GM23338 (cell line): ENCODE data around the gene CTSG. TPM values are rescaled to one million over a fixed set of nuclear protein-coding genes. Genes with fewer than 3 reads are reported as not detected.

Experiments
- ATAC-seq: fragments of 200-7000 bp; cut with Tn5 transposase; 3 replicates; pipeline ENCODE4 v1.9.1; 2020
- DNase-seq: peaks from one replicate; pipeline ENCODE4 v3.0.0-alpha.2; 2015; ENCODE audit warnings: low spot score
- H2AFZ ChIP-seq: fragments of 200-600 bp; sonication (generic); 2 replicates; pipeline ENCODE4 v1.8.0; 2016; ENCODE audit warnings: antibody characterized with exemption, mild to moderate bottlenecking, moderate library complexity
- H3F3A ChIP-seq: fragments of 200-600 bp; sonication (generic); replicated peaks from 2 replicates; pipeline ENCODE4 v1.8.0; 2017; ENCODE audit warnings: antibody characterized with exemption, mixed run types, low read depth
- H3K27ac ChIP-seq: fragments of 200-600 bp; sonication (generic); 2 replicates; pipeline ENCODE4 v1.6.1; 2016; ENCODE audit warnings: low read depth
- H3K27me3 ChIP-seq: fragments of 200-600 bp; sonication (generic); 2 replicates; pipeline ENCODE4 v1.8.0; 2016; ENCODE audit warnings: mild to moderate bottlenecking, mixed run types, moderate library complexity; ENCODE audit not compliant: insufficient read depth
- H3K36me3 ChIP-seq: fragments of 200-600 bp; sonication (generic); 2 replicates; pipeline ENCODE4 v1.8.0; 2016; ENCODE audit warnings: mild to moderate bottlenecking; ENCODE audit not compliant: insufficient read depth
- H3K4me1 ChIP-seq: fragments of 200-600 bp; sonication (generic); 2 replicates; pipeline ENCODE4 v1.8.0; 2016; ENCODE audit warnings: mild to moderate bottlenecking, moderate library complexity; ENCODE audit not compliant: insufficient read depth
- H3K4me2 ChIP-seq: fragments of 200-600 bp; sonication (generic); 2 replicates; pipeline ENCODE4 v1.7.1; 2017; ENCODE audit warnings: mixed run types
- H3K4me3 ChIP-seq: fragments of 200-600 bp; sonication (generic); 2 replicates; pipeline ENCODE4 v1.6.1; 2016; ENCODE audit warnings: mixed run types
- H3K79me2 ChIP-seq: fragments of 200-600 bp; sonication (generic); replicated peaks from 2 replicates; pipeline ENCODE4 v1.8.0; 2017; ENCODE audit warnings: mild to moderate bottlenecking; ENCODE audit not compliant: insufficient read depth
- H3K9me2 ChIP-seq: fragments of 200-600 bp; sonication (generic); 2 replicates; pipeline ENCODE4 v1.8.0; 2017; ENCODE audit not compliant: insufficient read depth
- H4K20me1 ChIP-seq: fragments of 200-600 bp; sonication (generic); replicated peaks from 2 replicates; pipeline ENCODE4 v1.8.0; 2017; ENCODE audit warnings: mild to moderate bottlenecking; ENCODE audit not compliant: insufficient read depth
- H3K27ac Mint-ChIP-seq: 2 replicates; pipeline ENCODE4 v1.8.0; 2020; ENCODE audit warnings: inconsistent platforms, mild to moderate bottlenecking, moderate library complexity, mixed read lengths
- H3K27me3 Mint-ChIP-seq: 3 replicates; pipeline ENCODE4 v1.8.0; 2022; ENCODE audit warnings: low read depth, mild to moderate bottlenecking, moderate library complexity, mixed read lengths, inconsistent platforms; ENCODE audit not compliant: insufficient read depth, poor library complexity
- H3K36me3 Mint-ChIP-seq: 3 replicates; pipeline ENCODE4 v1.8.0; 2021; ENCODE audit warnings: low read depth, mild to moderate bottlenecking, inconsistent platforms, moderate library complexity, mixed read lengths
- H3K4me1 Mint-ChIP-seq: 3 replicates; pipeline ENCODE4 v1.8.0; 2020; ENCODE audit warnings: mild to moderate bottlenecking, inconsistent platforms, mixed read lengths
- H3K4me3 Mint-ChIP-seq: 3 replicates; pipeline ENCODE4 v1.8.0; 2021; ENCODE audit warnings: moderate library complexity, mild to moderate bottlenecking, inconsistent platforms, mixed read lengths
- H3K9me3 Mint-ChIP-seq: 3 replicates; pipeline ENCODE4 v1.8.0; 2020; ENCODE audit warnings: moderate library complexity, mild to moderate bottlenecking, inconsistent platforms, mixed read lengths
- CREB1 ChIP-seq: fragments of 250-450 bp; sonication (Bioruptor Pico); IDR thresholded peaks from 2 replicates; pipeline ENCODE4 v1.5.0; 2020; ENCODE audit warnings: low read depth, mild to moderate bottlenecking, moderate library complexity
- EZH2 ChIP-seq: fragments of 200-600 bp; sonication (generic); IDR thresholded peaks from one replicate; pipeline ENCODE4 v1.8.0; 2017; ENCODE audit warnings: antibody characterized with exemption, mild to moderate bottlenecking, low read depth; ENCODE audit not compliant: unreplicated experiment
- JUNB ChIP-seq: IDR thresholded peaks from one replicate; pipeline ENCODE4 v1.6.1; 2016; ENCODE audit warnings: antibody characterized with exemption; ENCODE audit not compliant: unreplicated experiment
- NANOG ChIP-seq: IDR thresholded peaks from 2 replicates; pipeline ENCODE4 v1.6.1; 2016; ENCODE audit warnings: antibody characterized with exemption, borderline replicate concordance
- POLR2AphosphoS5 ChIP-seq: IDR thresholded peaks from 2 replicates; pipeline ENCODE4 v1.6.1; 2016; ENCODE audit warnings: antibody characterized with exemption, low read depth
- ZNF114 ChIP-seq: fragments of 250-450 bp; sonication (Bioruptor Pico); IDR thresholded peaks from 2 replicates; pipeline ENCODE4 v1.5.0; 2020; ENCODE audit warnings: mild to moderate bottlenecking, moderate library complexity
- ZNF331 ChIP-seq: fragments of 250-450 bp; sonication (Bioruptor Pico); IDR thresholded peaks from 2 replicates; pipeline ENCODE4 v1.5.0; 2020; ENCODE audit warnings: low read depth, mild to moderate bottlenecking, moderate library complexity
- polyA plus RNA-seq: library from polyadenylated mRNA; unstranded; fragments of >200 nt; fragmentation: Nextera tagmentation; extraction: Ambion mirVana; gene quantifications from 2 replicates; pipeline ENCODE4 v1.2.1, GENCODE V29; 2016
- total RNA-seq: library from RNA; depleted of rRNA; stranded (reverse); fragments of >200 nt; shearing (Covaris generic); gene quantifications from 2 replicates; pipeline ENCODE4 v1.2.3, GENCODE V29; 2014
- TF ChIP-seq, protein P1 (sequence below): IDR thresholded peaks from one replicate; pipeline ENCODE4 v1.6.1; 2018; ENCODE audit warnings: antibody characterized with exemption; ENCODE audit not compliant: unreplicated experiment
- TF ChIP-seq, protein P2 (sequence below): fragments of 250-450 bp; sonication (Bioruptor Pico); IDR thresholded peaks from 2 replicates; pipeline ENCODE4 v1.5.0; 2020; ENCODE audit warnings: mild to moderate bottlenecking, moderate library complexity
- TF ChIP-seq, protein P3 (sequence below), 2 experiments: fragments of 200-600 bp in 1 of 2; sonication (generic) in 1 of 2; conservative IDR thresholded peaks; 2 replicates each; pipeline versions ENCODE4 v1.5.1 to v1.6.1; 2016 to 2017; ENCODE audit warnings: antibody characterized with exemption in 2 of 2, low read depth in 2 of 2, mild to moderate bottlenecking in 2 of 2, moderate library complexity in 1 of 2
- TF ChIP-seq, protein P4 (sequence below): IDR thresholded peaks from 2 replicates; pipeline ENCODE4 v1.6.1; 2016; ENCODE audit warnings: antibody characterized with exemption

Gene CTSG
- total and polyA plus RNA-seq, 2 experiments from 2014 or later: not detected

DNA sequence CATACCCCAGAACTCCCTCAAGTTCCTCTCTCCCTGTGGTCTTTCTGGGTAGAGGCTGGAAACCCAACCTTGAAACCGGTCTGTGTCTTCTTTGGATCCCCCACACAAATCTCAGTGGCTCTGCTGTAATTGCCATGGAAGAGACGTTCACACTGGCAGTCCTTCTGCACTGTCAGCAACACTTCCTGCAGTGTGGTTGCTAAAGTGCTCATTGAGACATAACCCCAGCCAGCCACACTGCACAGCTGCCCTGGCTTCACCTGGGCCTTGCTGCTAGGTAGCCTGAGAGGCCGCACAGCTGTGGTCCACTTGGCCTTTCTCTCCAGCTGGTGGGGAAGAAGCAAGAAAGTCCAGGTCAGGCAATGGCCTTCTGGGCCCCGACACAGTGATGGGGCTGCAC is 31.0 kb upstream of the CTSG start:
- H3K4me2 ChIP-seq: no peak overlapping the region
- H3K4me1 ChIP-seq: no peaks in the 10 kb centered on the region
- no peaks in the 10 kb centered on the region for H4K20me1 ChIP-seq
- no peak for ATAC-seq
- no peaks in the 10 kb centered on the region; the same call in 1 of the 3 replicates for H3K9me3 Mint-ChIP-seq
- H3K9me2 ChIP-seq: peaks cover 5% of the 10 kb centered on the region; the same call in 1 of the 2 replicates
- H3K27ac ChIP-seq: no peak overlapping the region
- TF ChIP-seq, protein P1, sequence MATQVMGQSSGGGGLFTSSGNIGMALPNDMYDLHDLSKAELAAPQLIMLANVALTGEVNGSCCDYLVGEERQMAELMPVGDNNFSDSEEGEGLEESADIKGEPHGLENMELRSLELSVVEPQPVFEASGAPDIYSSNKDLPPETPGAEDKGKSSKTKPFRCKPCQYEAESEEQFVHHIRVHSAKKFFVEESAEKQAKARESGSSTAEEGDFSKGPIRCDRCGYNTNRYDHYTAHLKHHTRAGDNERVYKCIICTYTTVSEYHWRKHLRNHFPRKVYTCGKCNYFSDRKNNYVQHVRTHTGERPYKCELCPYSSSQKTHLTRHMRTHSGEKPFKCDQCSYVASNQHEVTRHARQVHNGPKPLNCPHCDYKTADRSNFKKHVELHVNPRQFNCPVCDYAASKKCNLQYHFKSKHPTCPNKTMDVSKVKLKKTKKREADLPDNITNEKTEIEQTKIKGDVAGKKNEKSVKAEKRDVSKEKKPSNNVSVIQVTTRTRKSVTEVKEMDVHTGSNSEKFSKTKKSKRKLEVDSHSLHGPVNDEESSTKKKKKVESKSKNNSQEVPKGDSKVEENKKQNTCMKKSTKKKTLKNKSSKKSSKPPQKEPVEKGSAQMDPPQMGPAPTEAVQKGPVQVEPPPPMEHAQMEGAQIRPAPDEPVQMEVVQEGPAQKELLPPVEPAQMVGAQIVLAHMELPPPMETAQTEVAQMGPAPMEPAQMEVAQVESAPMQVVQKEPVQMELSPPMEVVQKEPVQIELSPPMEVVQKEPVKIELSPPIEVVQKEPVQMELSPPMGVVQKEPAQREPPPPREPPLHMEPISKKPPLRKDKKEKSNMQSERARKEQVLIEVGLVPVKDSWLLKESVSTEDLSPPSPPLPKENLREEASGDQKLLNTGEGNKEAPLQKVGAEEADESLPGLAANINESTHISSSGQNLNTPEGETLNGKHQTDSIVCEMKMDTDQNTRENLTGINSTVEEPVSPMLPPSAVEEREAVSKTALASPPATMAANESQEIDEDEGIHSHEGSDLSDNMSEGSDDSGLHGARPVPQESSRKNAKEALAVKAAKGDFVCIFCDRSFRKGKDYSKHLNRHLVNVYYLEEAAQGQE: no peak
- TF ChIP-seq, protein P2, sequence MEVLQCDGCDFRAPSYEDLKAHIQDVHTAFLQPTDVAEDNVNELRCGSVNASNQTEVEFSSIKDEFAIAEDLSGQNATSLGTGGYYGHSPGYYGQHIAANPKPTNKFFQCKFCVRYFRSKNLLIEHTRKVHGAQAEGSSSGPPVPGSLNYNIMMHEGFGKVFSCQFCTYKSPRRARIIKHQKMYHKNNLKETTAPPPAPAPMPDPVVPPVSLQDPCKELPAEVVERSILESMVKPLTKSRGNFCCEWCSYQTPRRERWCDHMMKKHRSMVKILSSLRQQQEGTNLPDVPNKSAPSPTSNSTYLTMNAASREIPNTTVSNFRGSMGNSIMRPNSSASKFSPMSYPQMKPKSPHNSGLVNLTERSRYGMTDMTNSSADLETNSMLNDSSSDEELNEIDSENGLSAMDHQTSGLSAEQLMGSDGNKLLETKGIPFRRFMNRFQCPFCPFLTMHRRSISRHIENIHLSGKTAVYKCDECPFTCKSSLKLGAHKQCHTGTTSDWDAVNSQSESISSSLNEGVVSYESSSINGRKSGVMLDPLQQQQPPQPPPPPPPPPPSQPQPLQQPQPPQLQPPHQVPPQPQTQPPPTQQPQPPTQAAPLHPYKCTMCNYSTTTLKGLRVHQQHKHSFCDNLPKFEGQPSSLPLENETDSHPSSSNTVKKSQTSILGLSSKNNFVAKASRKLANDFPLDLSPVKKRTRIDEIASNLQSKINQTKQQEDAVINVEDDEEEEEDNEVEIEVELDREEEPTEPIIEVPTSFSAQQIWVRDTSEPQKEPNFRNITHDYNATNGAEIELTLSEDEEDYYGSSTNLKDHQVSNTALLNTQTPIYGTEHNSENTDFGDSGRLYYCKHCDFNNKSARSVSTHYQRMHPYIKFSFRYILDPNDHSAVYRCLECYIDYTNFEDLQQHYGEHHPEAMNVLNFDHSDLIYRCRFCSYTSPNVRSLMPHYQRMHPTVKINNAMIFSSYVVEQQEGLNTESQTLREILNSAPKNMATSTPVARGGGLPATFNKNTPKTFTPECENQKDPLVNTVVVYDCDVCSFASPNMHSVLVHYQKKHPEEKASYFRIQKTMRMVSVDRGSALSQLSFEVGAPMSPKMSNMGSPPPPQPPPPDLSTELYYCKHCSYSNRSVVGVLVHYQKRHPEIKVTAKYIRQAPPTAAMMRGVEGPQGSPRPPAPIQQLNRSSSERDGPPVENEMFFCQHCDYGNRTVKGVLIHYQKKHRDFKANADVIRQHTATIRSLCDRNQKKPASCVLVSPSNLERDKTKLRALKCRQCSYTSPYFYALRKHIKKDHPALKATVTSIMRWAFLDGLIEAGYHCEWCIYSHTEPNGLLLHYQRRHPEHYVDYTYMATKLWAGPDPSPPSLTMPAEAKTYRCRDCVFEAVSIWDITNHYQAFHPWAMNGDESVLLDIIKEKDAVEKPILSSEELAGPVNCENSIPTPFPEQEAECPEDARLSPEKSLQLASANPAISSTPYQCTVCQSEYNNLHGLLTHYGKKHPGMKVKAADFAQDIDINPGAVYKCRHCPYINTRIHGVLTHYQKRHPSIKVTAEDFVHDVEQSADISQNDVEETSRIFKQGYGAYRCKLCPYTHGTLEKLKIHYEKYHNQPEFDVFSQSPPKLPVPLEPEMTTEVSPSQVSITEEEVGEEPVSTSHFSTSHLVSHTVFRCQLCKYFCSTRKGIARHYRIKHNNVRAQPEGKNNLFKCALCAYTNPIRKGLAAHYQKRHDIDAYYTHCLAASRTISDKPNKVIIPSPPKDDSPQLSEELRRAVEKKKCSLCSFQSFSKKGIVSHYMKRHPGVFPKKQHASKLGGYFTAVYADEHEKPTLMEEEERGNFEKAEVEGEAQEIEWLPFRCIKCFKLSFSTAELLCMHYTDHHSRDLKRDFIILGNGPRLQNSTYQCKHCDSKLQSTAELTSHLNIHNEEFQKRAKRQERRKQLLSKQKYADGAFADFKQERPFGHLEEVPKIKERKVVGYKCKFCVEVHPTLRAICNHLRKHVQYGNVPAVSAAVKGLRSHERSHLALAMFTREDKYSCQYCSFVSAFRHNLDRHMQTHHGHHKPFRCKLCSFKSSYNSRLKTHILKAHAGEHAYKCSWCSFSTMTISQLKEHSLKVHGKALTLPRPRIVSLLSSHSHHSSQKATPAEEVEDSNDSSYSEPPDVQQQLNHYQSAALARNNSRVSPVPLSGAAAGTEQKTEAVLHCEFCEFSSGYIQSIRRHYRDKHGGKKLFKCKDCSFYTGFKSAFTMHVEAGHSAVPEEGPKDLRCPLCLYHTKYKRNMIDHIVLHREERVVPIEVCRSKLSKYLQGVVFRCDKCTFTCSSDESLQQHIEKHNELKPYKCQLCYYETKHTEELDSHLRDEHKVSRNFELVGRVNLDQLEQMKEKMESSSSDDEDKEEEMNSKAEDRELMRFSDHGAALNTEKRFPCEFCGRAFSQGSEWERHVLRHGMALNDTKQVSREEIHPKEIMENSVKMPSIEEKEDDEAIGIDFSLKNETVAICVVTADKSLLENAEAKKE (CRISPR knock-in tag): no peak
- TF ChIP-seq NANOG (no peak), ZNF114 (CRISPR knock-in tag) (no peak), EZH2 (no peak), CREB1 (CRISPR knock-in tag) (no peak), POLR2AphosphoS5 (no peak), JUNB (no peak), ZNF331 (no peak)
- TF ChIP-seq, protein P3, sequence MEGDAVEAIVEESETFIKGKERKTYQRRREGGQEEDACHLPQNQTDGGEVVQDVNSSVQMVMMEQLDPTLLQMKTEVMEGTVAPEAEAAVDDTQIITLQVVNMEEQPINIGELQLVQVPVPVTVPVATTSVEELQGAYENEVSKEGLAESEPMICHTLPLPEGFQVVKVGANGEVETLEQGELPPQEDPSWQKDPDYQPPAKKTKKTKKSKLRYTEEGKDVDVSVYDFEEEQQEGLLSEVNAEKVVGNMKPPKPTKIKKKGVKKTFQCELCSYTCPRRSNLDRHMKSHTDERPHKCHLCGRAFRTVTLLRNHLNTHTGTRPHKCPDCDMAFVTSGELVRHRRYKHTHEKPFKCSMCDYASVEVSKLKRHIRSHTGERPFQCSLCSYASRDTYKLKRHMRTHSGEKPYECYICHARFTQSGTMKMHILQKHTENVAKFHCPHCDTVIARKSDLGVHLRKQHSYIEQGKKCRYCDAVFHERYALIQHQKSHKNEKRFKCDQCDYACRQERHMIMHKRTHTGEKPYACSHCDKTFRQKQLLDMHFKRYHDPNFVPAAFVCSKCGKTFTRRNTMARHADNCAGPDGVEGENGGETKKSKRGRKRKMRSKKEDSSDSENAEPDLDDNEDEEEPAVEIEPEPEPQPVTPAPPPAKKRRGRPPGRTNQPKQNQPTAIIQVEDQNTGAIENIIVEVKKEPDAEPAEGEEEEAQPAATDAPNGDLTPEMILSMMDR (conservative IDR thresholded peaks at IDR 0.05; ENCODE audit: low read depth in 2 of 2): no peak
- TF ChIP-seq, protein P4, sequence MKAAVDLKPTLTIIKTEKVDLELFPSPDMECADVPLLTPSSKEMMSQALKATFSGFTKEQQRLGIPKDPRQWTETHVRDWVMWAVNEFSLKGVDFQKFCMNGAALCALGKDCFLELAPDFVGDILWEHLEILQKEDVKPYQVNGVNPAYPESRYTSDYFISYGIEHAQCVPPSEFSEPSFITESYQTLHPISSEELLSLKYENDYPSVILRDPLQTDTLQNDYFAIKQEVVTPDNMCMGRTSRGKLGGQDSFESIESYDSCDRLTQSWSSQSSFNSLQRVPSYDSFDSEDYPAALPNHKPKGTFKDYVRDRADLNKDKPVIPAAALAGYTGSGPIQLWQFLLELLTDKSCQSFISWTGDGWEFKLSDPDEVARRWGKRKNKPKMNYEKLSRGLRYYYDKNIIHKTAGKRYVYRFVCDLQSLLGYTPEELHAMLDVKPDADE: no peak
- H3K4me3 Mint-ChIP-seq: no peak overlapping the region
- H3K79me2 ChIP-seq: no peaks in the 10 kb centered on the region
- no peak for DNase-seq
- H2AFZ ChIP-seq: no peak overlapping the region
- no peaks in the 10 kb centered on the region for H3K36me3 ChIP-seq
- no peaks in the 10 kb centered on the region for H3K36me3 Mint-ChIP-seq
- H3K4me1 Mint-ChIP-seq: peaks cover 2% of the 10 kb centered on the region; the same call in 2 of the 3 replicates
- no peaks in the 10 kb centered on the region for H3F3A ChIP-seq
- H3K27me3 ChIP-seq: no peaks in the 10 kb centered on the region
- no peak overlapping the region for H3K4me3 ChIP-seq
- peaks cover 7% of the 10 kb centered on the region for H3K27me3 Mint-ChIP-seq
- no peak overlapping the region for H3K27ac Mint-ChIP-seq
